ENCODE measurements around the gene PCAT7.

The PCAT7 gene

GRCh38 chr9:94603259-94604160, 48.6 kb downstream of the PCAT7 start:
- DNase-seq (ENCODE audit: low read depth in 2 of 2) = peak; percentile 25 to 35

GRCh38 chr9:94606646-94607422, 52.0 kb downstream of the PCAT7 start:
- DNase-seq (ENCODE audit: low read depth in 2 of 2) = no peak

- DNase-seq (ENCODE audit: low read depth in 2 of 2) = no peak
Observed at GRCh38 chr9:94607423-94607691, 52.5 kb downstream of the PCAT7 start.

- no peak for DNase-seq (ENCODE audit: low read depth in 2 of 2)
Observed at GRCh38 chr9:94610181-94610606, 55.3 kb downstream of the PCAT7 start.

- no peak for DNase-seq (ENCODE audit: low read depth in 2 of 2)
Observed at GRCh38 chr9:94611638-94612068, 56.8 kb downstream of the PCAT7 start.

GRCh38 chr9:94612071-94612470, 57.2 kb downstream of the PCAT7 start:
- no peak for DNase-seq (ENCODE audit: low read depth in 2 of 2)

GRCh38 chr9:94613003-94613402, 58.1 kb downstream of the PCAT7 start:
- no peak for DNase-seq (ENCODE audit: low read depth in 2 of 2)

- no peak for DNase-seq (ENCODE audit: low read depth in 2 of 2)
Observed at GRCh38 chr9:94619026-94619425, 64.1 kb downstream of the PCAT7 start.
